HEK293 (cell line): Measurements from ENCODE around the gene PRSS48.

Experiments
- CTCF ChIA-PET: fragments of 350-600 bp; formaldehyde crosslinking; extraction: SDS; loops from one replicate; lab custom pipeline; 2021; ENCODE audit warnings: antibody characterized with exemption; lab: Yijun Ruan, JAX
- POLR2A ChIA-PET: fragments of 300-600 bp; formaldehyde crosslinking; extraction: SDS; loops from one replicate; lab custom pipeline; 2020; ENCODE audit warnings: antibody characterized with exemption, inconsistent platforms; lab: Yijun Ruan, JAX
- H3K27ac ChIP-seq: fragments of 200-500 bp; sonication (Bioruptor generic); 2 replicates; pipeline ENCODE4 v1.5.1; 2014; ENCODE audit warnings: low read depth, low read length, control low read depth, inconsistent platforms; ENCODE audit errors: extremely low read depth
- H3K36me3 ChIP-seq, 2 experiments: fragments of 200-500 bp in 1 of 2; sonication (Bioruptor generic) in 1 of 2; 1 replicate in 1 of 2; 2 replicates in 1 of 2; pipeline ENCODE4 v1.5.1; 2014 to 2017; ENCODE audit warnings: inconsistent platforms in 2 of 2, low read length in 2 of 2; ENCODE audit not compliant: control insufficient read depth in 2 of 2, insufficient read depth in 1 of 2
- H3K4me1 ChIP-seq: fragments of 200-500 bp; sonication (Bioruptor generic); 2 replicates; pipeline ENCODE4 v1.5.1; 2014; ENCODE audit warnings: mild to moderate bottlenecking, low read length, inconsistent platforms; ENCODE audit not compliant: control insufficient read depth, insufficient read depth
- H3K4me3 ChIP-seq: 2 replicates; pipeline ENCODE4 v1.5.1; 2011; ENCODE audit warnings: low read depth, mild to moderate bottlenecking, control low read depth, low read length, moderate library complexity
- H3K9me3 ChIP-seq: fragments of 200-500 bp; sonication (Bioruptor generic); 2 replicates; pipeline ENCODE4 v1.5.1; 2014; ENCODE audit warnings: low read depth, low read length, inconsistent platforms; ENCODE audit not compliant: control insufficient read depth, insufficient read depth
- BCL11B ChIP-seq: fragments of 450-650 bp; formaldehyde crosslinking; IDR thresholded peaks from 2 replicates; pipeline ENCODE4 v1.5.1; 2016; ENCODE audit warnings: low read depth, missing biosample characterization, missing genetic modification characterization
- CTCF ChIP-seq: fragments of 450-650 bp; formaldehyde crosslinking; IDR thresholded peaks from 2 replicates; pipeline ENCODE4 v1.5.1; 2016; ENCODE audit warnings: missing biosample characterization, missing genetic modification characterization
- GLIS1 ChIP-seq: fragments of 450-650 bp; formaldehyde crosslinking; IDR thresholded peaks from 2 replicates; pipeline ENCODE4 v1.5.1; 2016; ENCODE audit warnings: missing biosample characterization, missing genetic modification characterization
- OSR2 ChIP-seq: fragments of 450-650 bp; formaldehyde crosslinking; IDR thresholded peaks from 2 replicates; pipeline ENCODE4 v1.5.1; 2016; ENCODE audit warnings: missing biosample characterization, missing genetic modification characterization
- REPIN1 ChIP-seq: fragments of 450-650 bp; formaldehyde crosslinking; IDR thresholded peaks from 2 replicates; pipeline ENCODE4 v1.5.1; 2017; ENCODE audit warnings: missing biosample characterization, missing genetic modification characterization, low read depth
- SALL2 ChIP-seq: fragments of 450-650 bp; formaldehyde crosslinking; IDR thresholded peaks from 2 replicates; pipeline ENCODE4 v1.5.0; 2017; ENCODE audit warnings: missing biosample characterization, mild to moderate bottlenecking, missing genetic modification characterization, borderline replicate concordance
- SCRT2 ChIP-seq: fragments of 450-650 bp; formaldehyde crosslinking; IDR thresholded peaks from 2 replicates; pipeline ENCODE4 v1.5.1; 2016; ENCODE audit warnings: missing biosample characterization, missing genetic modification characterization
- SP7 ChIP-seq: fragments of 450-650 bp; formaldehyde crosslinking; IDR thresholded peaks from 2 replicates; pipeline ENCODE4 v1.5.1; 2016; ENCODE audit warnings: missing biosample characterization, missing genetic modification characterization
- ZBTB17 ChIP-seq: fragments of 450-650 bp; formaldehyde crosslinking; IDR thresholded peaks from 2 replicates; pipeline ENCODE4 v1.5.1; 2016; ENCODE audit warnings: missing biosample characterization, missing genetic modification characterization
- ZNF221 ChIP-seq: fragments of 450-650 bp; formaldehyde crosslinking; IDR thresholded peaks from 2 replicates; pipeline ENCODE4 v1.5.1; 2017; ENCODE audit warnings: missing biosample characterization, missing genetic modification characterization, borderline replicate concordance
- ZNF23 ChIP-seq: fragments of 450-650 bp; formaldehyde crosslinking; IDR thresholded peaks from 2 replicates; pipeline ENCODE4 v1.5.1; 2016; ENCODE audit warnings: missing biosample characterization, missing genetic modification characterization, borderline replicate concordance
- ZNF302 ChIP-seq: fragments of 450-650 bp; formaldehyde crosslinking; IDR thresholded peaks from 2 replicates; pipeline ENCODE4 v1.5.1; 2016; ENCODE audit warnings: missing biosample characterization, missing genetic modification characterization, low read depth
- ZNF37A ChIP-seq: fragments of 450-650 bp; IDR thresholded peaks from 2 replicates; pipeline ENCODE4 v1.5.1; 2018; ENCODE audit warnings: missing biosample characterization, missing genetic modification characterization
- ZNF518A ChIP-seq: fragments of 450-650 bp; formaldehyde crosslinking; conservative IDR thresholded peaks from 2 replicates; pipeline ENCODE4 v1.5.1; 2016; ENCODE audit warnings: low read depth, missing biosample characterization, missing genetic modification characterization
- ZNF555 ChIP-seq: fragments of 450-650 bp; formaldehyde crosslinking; conservative IDR thresholded peaks from 2 replicates; pipeline ENCODE4 v1.5.1; 2017; ENCODE audit warnings: missing biosample characterization, mild to moderate bottlenecking, missing genetic modification characterization, inconsistent platforms
- ZNF558 ChIP-seq: fragments of 450-650 bp; formaldehyde crosslinking; IDR thresholded peaks from 2 replicates; pipeline ENCODE4 v1.5.1; 2016; ENCODE audit warnings: missing biosample characterization, missing genetic modification characterization
- ZNF600 ChIP-seq: fragments of 450-650 bp; formaldehyde crosslinking; IDR thresholded peaks from 2 replicates; pipeline ENCODE4 v1.5.1; 2016; ENCODE audit warnings: missing biosample characterization, missing genetic modification characterization
- ZNF664 ChIP-seq: fragments of 450-650 bp; formaldehyde crosslinking; IDR thresholded peaks from 2 replicates; pipeline ENCODE4 v1.5.1; 2016; ENCODE audit warnings: missing biosample characterization, missing genetic modification characterization
- ZNF670 ChIP-seq: fragments of 450-650 bp; formaldehyde crosslinking; IDR thresholded peaks from 2 replicates; pipeline ENCODE4 v1.5.1; 2016; ENCODE audit warnings: missing biosample characterization, missing genetic modification characterization, low read depth
- ZNF776 ChIP-seq: fragments of 450-650 bp; formaldehyde crosslinking; IDR thresholded peaks from 2 replicates; pipeline ENCODE4 v1.5.0; 2017; ENCODE audit warnings: missing biosample characterization, missing genetic modification characterization, borderline replicate concordance
- ZNF843 ChIP-seq: fragments of 450-650 bp; formaldehyde crosslinking; IDR thresholded peaks from 2 replicates; pipeline ENCODE4 v1.5.1; 2016; ENCODE audit warnings: missing biosample characterization, missing genetic modification characterization
- ZSCAN16 ChIP-seq: fragments of 450-650 bp; formaldehyde crosslinking; IDR thresholded peaks from 2 replicates; pipeline ENCODE4 v1.5.1; 2016; ENCODE audit warnings: missing biosample characterization, missing genetic modification characterization
- ZSCAN30 ChIP-seq: fragments of 450-650 bp; IDR thresholded peaks from 2 replicates; pipeline ENCODE4 v1.5.1; 2018; ENCODE audit warnings: missing biosample characterization, mild to moderate bottlenecking, missing genetic modification characterization, moderate library complexity

Gene PRSS48

GRCh38 chr4:151227731-151228130, 49.2 kb upstream of the PRSS48 start:
- Histone ChIP-seq H3K36me3 (no peaks in the 10 kb centered on the region), H3K9me3 (no peaks in the 10 kb centered on the region), H3K27ac (no peak overlapping the region), H3K4me3 (no peak overlapping the region), H3K4me1 (peaks cover 9% of the 10 kb centered on the region)
- TF ChIP-seq REPIN1 (tag by site-specific recombination) (no peak), ZBTB17 (tag by site-specific recombination) (no peak), BCL11B (tag by site-specific recombination) (no peak), ZNF600 (tag by site-specific recombination) (0 out of 2 replicates have a peak, but pooled peaks have one; percentile 14), ZNF302 (tag by site-specific recombination) (no peak), ZSCAN30 (no peak), ZNF776 (no peak)
- POLR2A ChIA-PET, result no interaction called here
- CTCF ChIA-PET, result interaction anchor here (0.6 kb wide), 1 partner anchor 85 kb away, joined by 3 read pairs; no protein-coding TSS in a partner anchor

GRCh38 chr4:151228189-151229119, 48.5 kb upstream of the PRSS48 start:
- ChIA-PET POLR2A (no interaction called here), CTCF (interaction anchor here (0.6 to 0.7 kb wide), 3 partner anchors 28 to 86 kb away, joined by 3 read pairs; no protein-coding TSS in a partner anchor)
- Histone ChIP-seq H3K27ac (no peak overlapping the region), H3K4me1 (peaks cover 9% of the 10 kb centered on the region), H3K36me3 (no peaks in the 10 kb centered on the region), H3K9me3 (no peaks in the 10 kb centered on the region), H3K4me3 (no peak overlapping the region)
- TF ChIP-seq SP7 (tag by site-specific recombination) (no peak), GLIS1 (tag by site-specific recombination) (peak; percentile 29; the same call in 1 of the 2 replicates)

- POLR2A ChIA-PET, result no interaction called here
- CTCF ChIA-PET, result no interaction called here
- Histone ChIP-seq H3K9me3 (no peaks in the 10 kb centered on the region), H3K27ac (no peak overlapping the region), H3K4me3 (no peak overlapping the region), H3K36me3 (no peaks in the 10 kb centered on the region), H3K4me1 (0 out of 2 replicates have a peak, but pooled peaks cover 2% of the 10 kb centered on the region)
- no peak for TF ChIP-seq ZNF558 (tag by site-specific recombination)
- TF ChIP-seq ZSCAN16, result no peak
- no peak for TF ChIP-seq ZNF664
- TF ChIP-seq ZNF843 (tag by site-specific recombination), result no peak
- no peak for TF ChIP-seq ZNF221 (tag by site-specific recombination)
- no peak for TF ChIP-seq ZNF555
- TF ChIP-seq ZNF37A (tag by site-specific recombination), result no peak
- TF ChIP-seq ZNF518A, result no peak
- TF ChIP-seq OSR2 (tag by site-specific recombination), result no peak
- TF ChIP-seq SCRT2 (tag by site-specific recombination), result no peak
- no peak for TF ChIP-seq ZNF23 (tag by site-specific recombination)
- no peak for TF ChIP-seq CTCF (tag by site-specific recombination)
- TF ChIP-seq SALL2 (tag by site-specific recombination), result no peak
- no peak for TF ChIP-seq ZNF670 (tag by site-specific recombination)
These were observed 44.9 kb upstream of the PRSS48 start for GRCh38 chr4:151231915-151232595.
